Measurements from ENCODE around the gene COL16A1. TPM values are rescaled to one million over a fixed set of nuclear protein-coding genes. Genes with fewer than 3 reads are reported as not detected.

Gene COL16A1
- 339 TPM for total RNA-seq

DNA sequence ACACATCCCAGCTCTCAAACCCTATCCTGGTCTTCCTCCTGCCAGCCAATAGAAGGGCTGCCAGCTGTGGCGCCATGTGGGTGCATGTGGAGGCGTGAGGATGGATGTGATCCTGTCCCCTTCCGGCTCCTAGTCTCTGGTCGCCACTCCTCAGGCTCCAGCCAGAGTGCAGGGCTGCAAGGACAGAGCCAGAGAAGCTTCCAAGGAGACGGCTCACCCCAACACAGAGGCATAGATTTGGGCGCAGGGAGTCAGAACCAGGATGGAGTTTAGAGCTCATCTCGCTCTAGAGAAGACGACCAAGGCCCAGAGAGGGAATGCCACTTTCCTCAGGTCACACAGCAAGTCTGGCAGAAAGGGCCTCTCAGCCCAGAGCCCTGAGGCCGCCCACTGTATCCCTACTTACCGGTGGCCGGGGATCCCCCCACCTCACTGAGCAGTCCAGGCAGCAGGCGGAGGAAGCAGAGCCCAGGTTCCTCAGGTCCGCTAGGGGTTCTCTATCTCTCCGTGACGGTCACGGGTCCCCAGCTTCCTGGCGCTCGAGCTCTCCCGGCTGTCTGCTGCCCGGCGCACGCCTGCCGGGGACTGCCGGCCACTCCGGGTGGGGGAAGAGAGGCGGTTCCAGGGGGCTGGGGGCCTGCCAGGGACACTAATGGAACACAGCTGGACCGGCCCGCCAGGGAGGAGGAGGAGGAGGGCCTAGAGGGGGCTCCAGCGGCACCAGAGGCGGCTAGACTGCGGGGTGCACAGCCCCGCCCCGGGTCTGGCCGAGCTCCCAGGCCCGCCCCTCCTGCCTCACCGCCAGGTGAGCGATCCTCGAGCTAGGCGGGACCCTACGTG lies at the start of gene COL16A1:
COL16A1 (minus strand) TSS at position 587 of the 840 bp plus-strand sequence. CDS start 1,824 bp downstream, outside the sequence.
- H3K4me1 ChIP-seq, result peaks cover 8 to 63% of the 10 kb centered on the region in 2 donors
- H3K27ac ChIP-seq, result peak within 1 kb of the TSS; percentile 90 to 94
- H3K36me3 ChIP-seq, result peaks cover 8 to 10% of the 10 kb centered on the region in 2 donors
- no peaks in the 10 kb centered on the region for H3K9me3 ChIP-seq
- DNase-seq (ENCODE audit: low spot score in 2 of 2), result peak; percentile 50 to 86
- intact Hi-C loops (cut with DNase I), result loop anchor here (1.0 to 2.0 kb wide), 3 partner anchors 33 to 118 kb away; no protein-coding TSS in a partner anchor
- TF ChIP-seq, protein P1, sequence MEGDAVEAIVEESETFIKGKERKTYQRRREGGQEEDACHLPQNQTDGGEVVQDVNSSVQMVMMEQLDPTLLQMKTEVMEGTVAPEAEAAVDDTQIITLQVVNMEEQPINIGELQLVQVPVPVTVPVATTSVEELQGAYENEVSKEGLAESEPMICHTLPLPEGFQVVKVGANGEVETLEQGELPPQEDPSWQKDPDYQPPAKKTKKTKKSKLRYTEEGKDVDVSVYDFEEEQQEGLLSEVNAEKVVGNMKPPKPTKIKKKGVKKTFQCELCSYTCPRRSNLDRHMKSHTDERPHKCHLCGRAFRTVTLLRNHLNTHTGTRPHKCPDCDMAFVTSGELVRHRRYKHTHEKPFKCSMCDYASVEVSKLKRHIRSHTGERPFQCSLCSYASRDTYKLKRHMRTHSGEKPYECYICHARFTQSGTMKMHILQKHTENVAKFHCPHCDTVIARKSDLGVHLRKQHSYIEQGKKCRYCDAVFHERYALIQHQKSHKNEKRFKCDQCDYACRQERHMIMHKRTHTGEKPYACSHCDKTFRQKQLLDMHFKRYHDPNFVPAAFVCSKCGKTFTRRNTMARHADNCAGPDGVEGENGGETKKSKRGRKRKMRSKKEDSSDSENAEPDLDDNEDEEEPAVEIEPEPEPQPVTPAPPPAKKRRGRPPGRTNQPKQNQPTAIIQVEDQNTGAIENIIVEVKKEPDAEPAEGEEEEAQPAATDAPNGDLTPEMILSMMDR (IDR thresholded peaks at IDR 0.05), result peak in 1 of 3 experiments; percentile 14
- H3K27me3 ChIP-seq, result no peaks in the 10 kb centered on the region
- peak within 1 kb of the TSS; percentile 47 to 65 for H3K4me3 ChIP-seq

DNA sequence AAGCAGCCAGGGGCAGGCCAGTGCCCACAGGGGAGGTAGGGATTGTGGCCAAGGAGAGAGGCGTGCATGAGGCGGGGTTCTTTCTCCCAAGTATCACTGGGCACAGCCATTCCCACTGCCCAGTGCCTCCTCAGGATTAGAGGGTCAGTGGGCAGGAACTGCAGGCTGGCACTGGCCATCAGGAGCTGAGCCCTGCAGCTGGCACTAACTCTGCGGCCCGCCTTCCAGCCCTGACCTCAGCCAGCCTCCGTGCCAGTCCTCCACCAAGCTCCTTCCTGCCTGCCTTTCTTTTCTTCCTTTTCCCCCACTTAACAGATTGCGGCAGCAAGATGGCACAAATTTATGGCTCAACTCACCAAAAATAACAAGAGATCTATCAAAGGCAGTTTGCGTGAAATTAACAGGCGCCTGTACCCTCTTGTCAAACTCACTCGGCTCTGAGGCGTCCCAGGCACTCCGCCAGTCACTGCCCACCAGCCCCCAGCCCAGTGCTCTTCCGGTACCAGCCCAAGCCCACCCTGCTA lies 49.2 kb upstream of the COL16A1 start:
- Histone ChIP-seq H3K4me3 (no peak overlapping the region), H3K4me1 (peaks cover 11 to 30% of the 10 kb centered on the region in 2 donors), H3K27ac (peak overlapping the region; percentile 60 to 70), H3K9me3 (no peaks in the 10 kb centered on the region), H3K36me3 (no peaks in the 10 kb centered on the region), H3K27me3 (no peaks in the 10 kb centered on the region)
- intact Hi-C loops (cut with DNase I), result no loop called here
- DNase-seq (ENCODE audit: low spot score in 2 of 2), result no peak
- TF ChIP-seq, protein P1 (IDR thresholded peaks at IDR 0.05), result no peak

DNA sequence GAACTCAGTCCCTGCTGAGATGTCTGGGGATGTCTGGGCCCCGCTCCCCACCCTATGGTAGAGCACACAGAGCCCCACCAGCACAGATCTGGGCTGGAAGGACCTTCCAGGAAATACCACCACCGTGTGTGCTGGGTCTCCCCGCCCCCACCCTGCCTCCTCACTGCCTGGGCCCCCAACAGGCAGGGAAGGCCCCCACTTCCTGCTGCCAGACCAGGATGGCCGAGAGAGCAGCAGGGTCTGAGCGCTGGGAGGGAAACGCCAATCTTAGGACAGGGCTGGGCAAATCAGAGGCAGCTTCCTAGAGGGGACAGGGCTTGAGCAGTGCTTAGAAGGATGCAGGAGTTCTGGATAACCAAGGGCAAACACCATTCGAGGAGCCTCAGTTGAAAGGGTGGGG lies 48.4 kb upstream of the COL16A1 start:
- DNase-seq (ENCODE audit: low spot score in 2 of 2), result no peak
- Histone ChIP-seq H3K9me3 (no peaks in the 10 kb centered on the region), H3K4me1 (peaks cover 11 to 30% of the 10 kb centered on the region in 2 donors), H3K36me3 (no peaks in the 10 kb centered on the region), H3K4me3 (no peak overlapping the region), H3K27ac (no peak overlapping the region), H3K27me3 (no peaks in the 10 kb centered on the region)
- TF ChIP-seq, protein P1 (IDR thresholded peaks at IDR 0.05), result no peak
- intact Hi-C loops (cut with DNase I), result no loop called here

DNA sequence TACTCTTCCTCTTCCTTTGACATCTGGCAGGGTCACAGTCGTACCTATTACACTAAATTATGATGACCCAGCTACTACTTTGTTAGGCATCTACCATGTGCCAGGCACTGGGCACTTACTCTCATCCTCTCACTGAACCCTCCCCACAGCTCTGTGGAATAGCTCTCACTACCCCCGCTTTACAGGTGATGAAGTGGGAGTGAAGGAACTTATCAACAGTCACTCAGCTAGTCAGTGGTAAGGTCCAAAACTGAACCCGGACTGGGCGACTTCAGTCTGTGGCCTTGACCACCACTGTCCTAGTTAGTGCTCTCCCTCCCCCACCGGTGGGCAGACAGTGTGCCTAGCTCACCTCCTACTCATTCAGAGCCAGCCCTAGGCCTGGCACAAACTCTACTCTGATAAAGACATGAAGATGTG lies 48.0 kb upstream of the COL16A1 start:
- DNase-seq (ENCODE audit: low spot score in 2 of 2), result no peak
- Histone ChIP-seq H3K9me3 (no peaks in the 10 kb centered on the region), H3K4me3 (no peak overlapping the region), H3K4me1 (peaks cover 11 to 30% of the 10 kb centered on the region in 2 donors), H3K36me3 (no peaks in the 10 kb centered on the region), H3K27ac (no peak overlapping the region), H3K27me3 (no peaks in the 10 kb centered on the region)
- TF ChIP-seq, protein P1 (IDR thresholded peaks at IDR 0.05), result no peak
- intact Hi-C loops (cut with DNase I), result no loop called here

DNA sequence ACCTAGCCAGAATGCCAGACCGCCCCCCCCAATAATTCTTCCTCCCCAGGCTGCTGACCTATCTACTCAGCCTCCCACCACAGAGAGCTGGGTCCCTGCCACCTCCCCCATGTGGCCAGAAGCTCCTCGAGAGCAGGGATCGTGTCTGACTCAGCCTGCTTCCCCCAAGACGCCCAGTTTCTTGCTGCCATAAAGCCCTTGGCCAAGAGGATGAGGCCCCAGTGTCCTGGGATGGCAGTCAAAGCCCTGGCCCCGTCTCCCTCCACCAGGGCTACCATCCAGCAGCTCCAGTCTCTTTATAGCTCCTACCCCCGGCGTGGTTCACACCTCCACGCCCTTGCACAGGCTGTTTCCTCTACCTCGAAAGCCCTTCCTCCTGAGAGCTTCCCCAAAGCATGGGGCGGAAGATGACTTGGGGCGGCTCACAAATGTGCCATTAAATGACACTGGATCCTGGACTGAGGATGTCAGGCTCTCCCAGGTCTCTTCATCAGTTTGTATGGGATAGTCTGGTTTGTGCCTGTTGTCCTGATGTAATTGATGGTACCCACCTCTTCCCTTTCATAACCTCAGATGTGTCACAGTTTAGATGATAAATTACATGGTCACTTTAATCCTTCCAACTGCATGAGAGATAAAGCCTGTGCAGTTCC lies 47.2 kb upstream of the COL16A1 start:
- DNase-seq (ENCODE audit: low spot score in 2 of 2), result no peak
- no peak overlapping the region for H3K27ac ChIP-seq
- peaks cover 11 to 31% of the 10 kb centered on the region in 2 donors for H3K4me1 ChIP-seq
- TF ChIP-seq, protein P1 (IDR thresholded peaks at IDR 0.05), result no peak
- no peak overlapping the region for H3K4me3 ChIP-seq
- H3K9me3 ChIP-seq, result no peaks in the 10 kb centered on the region
- H3K36me3 ChIP-seq, result no peaks in the 10 kb centered on the region
- intact Hi-C loops (cut with DNase I), result no loop called here
- no peaks in the 10 kb centered on the region for H3K27me3 ChIP-seq
